Trophoblast cell (in vitro differentiated cells and primary cell): Measurements from ENCODE around the gene RAB29.

Source experiments
- DNase-seq, 2 donors: peaks; one replicate each; pipeline ENCODE4 v3.0.0-alpha.2; 2016
- H2AFZ ChIP-seq: 2 replicates; pipeline ENCODE4 v1.6.1; 2013; ENCODE audit warnings: low read length, moderate library complexity, mild to moderate bottlenecking; ENCODE audit not compliant: insufficient read depth, poor library complexity
- H2AK5ac ChIP-seq: 2 replicates; pipeline ENCODE4 v1.6.1; 2013; ENCODE audit warnings: mild to moderate bottlenecking, low read length
- H2BK120ac ChIP-seq: 2 replicates; pipeline ENCODE4 v1.6.1; 2013; ENCODE audit warnings: low read length, mild to moderate bottlenecking, moderate library complexity; ENCODE audit not compliant: insufficient read depth, poor library complexity
- H2BK12ac ChIP-seq: 2 replicates; pipeline ENCODE4 v1.6.1; 2013; ENCODE audit warnings: mild to moderate bottlenecking, low read length, moderate library complexity
- H2BK5ac ChIP-seq: 2 replicates; pipeline ENCODE4 v1.6.1; 2013; ENCODE audit warnings: low read length, low read depth, moderate library complexity, mild to moderate bottlenecking; ENCODE audit not compliant: poor library complexity
- H3K14ac ChIP-seq: 2 replicates; pipeline ENCODE4 v1.6.1; 2013; ENCODE audit warnings: mild to moderate bottlenecking, low read length
- H3K18ac ChIP-seq: 2 replicates; pipeline ENCODE4 v1.6.1; 2013; ENCODE audit warnings: mild to moderate bottlenecking, low read length
- H3K23ac ChIP-seq: 2 replicates; pipeline ENCODE4 v1.6.1; 2013; ENCODE audit warnings: low read length
- H3K27ac ChIP-seq: 2 replicates; pipeline ENCODE4 v1.5.1; 2013; ENCODE audit warnings: low read depth, mild to moderate bottlenecking, inconsistent platforms, low read length, moderate library complexity
- H3K27me3 ChIP-seq: 2 replicates; pipeline ENCODE4 v1.6.1; 2013; ENCODE audit warnings: inconsistent platforms, mild to moderate bottlenecking, low read length, moderate library complexity; ENCODE audit not compliant: insufficient read depth
- H3K36me3 ChIP-seq, 2 experiments: 1 replicate in 1 of 2; 2 replicates in 1 of 2; pipeline ENCODE4 v1.6.1; 2013; ENCODE audit warnings: low read length in 2 of 2, mild to moderate bottlenecking in 2 of 2, moderate library complexity in 1 of 2; ENCODE audit not compliant: insufficient read depth in 2 of 2, control insufficient read depth in 1 of 2
- H3K4ac ChIP-seq: 2 replicates; pipeline ENCODE4 v1.6.1; 2013; ENCODE audit warnings: low read depth, mild to moderate bottlenecking, low read length, moderate library complexity
- H3K4me1 ChIP-seq, 2 experiments: 1 replicate in 1 of 2; 2 replicates in 1 of 2; pipeline ENCODE4 v1.6.1; 2013; ENCODE audit warnings: low read length in 2 of 2, mild to moderate bottlenecking in 2 of 2, moderate library complexity in 1 of 2; ENCODE audit not compliant: insufficient read depth in 2 of 2, control insufficient read depth in 1 of 2
- H3K4me2 ChIP-seq: 2 replicates; pipeline ENCODE4 v1.6.1; 2013; ENCODE audit warnings: inconsistent platforms, mild to moderate bottlenecking, low read length, moderate library complexity
- H3K4me3 ChIP-seq: 2 replicates; pipeline ENCODE4 v1.5.1; 2013; ENCODE audit warnings: mild to moderate bottlenecking, low read depth, low read length, inconsistent platforms
- H3K79me1 ChIP-seq: one replicate; pipeline ENCODE4 v1.6.1; 2013; ENCODE audit warnings: low read length
- H3K79me2 ChIP-seq: 2 replicates; pipeline ENCODE4 v1.6.1; 2013; ENCODE audit warnings: low read length, mild to moderate bottlenecking; ENCODE audit not compliant: control insufficient read depth, insufficient read depth, poor library complexity
- H3K9ac ChIP-seq: 2 replicates; pipeline ENCODE4 v1.6.1; 2013; ENCODE audit warnings: mild to moderate bottlenecking, low read length
- H3K9me3 ChIP-seq: 2 replicates; pipeline ENCODE4 v1.6.1; 2013; ENCODE audit warnings: low read depth, mild to moderate bottlenecking, control low read depth, inconsistent platforms, low read length; ENCODE audit not compliant: insufficient read depth
- H4K12ac ChIP-seq: 2 replicates; pipeline ENCODE4 v1.6.1; 2013; ENCODE audit warnings: low read depth, mild to moderate bottlenecking, low read length, moderate library complexity
- H4K8ac ChIP-seq: 2 replicates; pipeline ENCODE4 v1.6.1; 2013; ENCODE audit warnings: low read depth, mild to moderate bottlenecking, low read length, moderate library complexity
- H4K91ac ChIP-seq: one replicate; pipeline ENCODE4 v1.6.1; 2013; ENCODE audit warnings: low read depth, mild to moderate bottlenecking, low read length, moderate library complexity
- WGBS: extraction: QIAGEN DNeasy Blood & Tissue Kit; methylation state at CpG from one replicate; pipeline ENCODE4 v1.1.7; 2013; ENCODE audit warnings: missing lambda C conversion rate; ENCODE audit not compliant: insufficient read length, insufficient coverage; ENCODE audit errors: extremely low coverage; 5-methylcytosine and 5-hydroxymethylcytosine counted together

RAB29 gene

DNA sequence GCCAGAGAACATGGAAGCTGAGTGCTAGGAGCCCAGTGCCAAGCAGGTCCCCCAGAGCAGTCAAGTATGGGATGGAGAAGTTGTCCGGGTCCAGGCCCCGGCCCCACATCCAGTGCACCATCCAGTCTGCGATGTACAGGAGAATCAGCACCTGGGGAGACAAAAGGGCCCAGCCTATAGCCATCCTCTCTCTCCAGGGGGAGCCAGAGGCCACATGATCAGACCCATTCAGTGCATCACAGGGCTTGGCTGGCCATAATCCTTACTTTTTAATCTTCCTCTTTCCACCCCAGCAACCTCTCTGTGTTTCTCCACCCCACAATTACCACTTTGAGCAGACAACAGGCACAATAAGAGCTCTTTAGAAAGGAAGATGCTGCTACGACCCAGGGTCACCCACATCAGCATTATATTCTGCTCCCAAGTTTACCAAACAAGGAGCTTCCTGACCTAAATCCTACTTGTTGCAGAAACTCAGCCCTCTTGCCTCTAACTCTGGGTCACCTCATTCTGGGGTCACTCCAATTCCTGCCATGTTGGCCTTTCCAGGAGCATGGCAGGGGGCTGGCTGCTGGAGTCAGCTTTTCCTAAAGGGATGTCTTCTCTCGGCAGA lies 16.4 kb upstream of the RAB29 start:
- H3K9ac ChIP-seq = no peak overlapping the region
- no peak overlapping the region for H3K14ac ChIP-seq
- H3K9me3 ChIP-seq = no peaks in the 10 kb centered on the region
- H2BK120ac ChIP-seq = no peak overlapping the region
- no CpG with 5 or more reads among the region's 5 CpGs for WGBS
- H3K4me1 ChIP-seq = no peaks in the 10 kb centered on the region
- DNase-seq = peak; percentile 52 to 73
- H2BK5ac ChIP-seq = no peak overlapping the region
- H3K18ac ChIP-seq = no peak overlapping the region
- H4K8ac ChIP-seq = no peak overlapping the region
- no peak overlapping the region for H3K27ac ChIP-seq
- no peak overlapping the region for H3K4me3 ChIP-seq
- no peak overlapping the region for H2BK12ac ChIP-seq
- peaks cover 10 to 17% of the 10 kb centered on the region in 2 experiments for H3K36me3 ChIP-seq
- H3K4me2 ChIP-seq = no peak overlapping the region
- no peak overlapping the region for H2AK5ac ChIP-seq
- H3K4ac ChIP-seq = no peak overlapping the region
- no peak overlapping the region for H4K12ac ChIP-seq
- no peak overlapping the region for H4K91ac ChIP-seq
- no peaks in the 10 kb centered on the region for H3K79me2 ChIP-seq
- H3K27me3 ChIP-seq = no peaks in the 10 kb centered on the region
- H2AFZ ChIP-seq = no peak overlapping the region
- no peak overlapping the region for H3K23ac ChIP-seq
- H3K79me1 ChIP-seq = no peaks in the 10 kb centered on the region

DNA sequence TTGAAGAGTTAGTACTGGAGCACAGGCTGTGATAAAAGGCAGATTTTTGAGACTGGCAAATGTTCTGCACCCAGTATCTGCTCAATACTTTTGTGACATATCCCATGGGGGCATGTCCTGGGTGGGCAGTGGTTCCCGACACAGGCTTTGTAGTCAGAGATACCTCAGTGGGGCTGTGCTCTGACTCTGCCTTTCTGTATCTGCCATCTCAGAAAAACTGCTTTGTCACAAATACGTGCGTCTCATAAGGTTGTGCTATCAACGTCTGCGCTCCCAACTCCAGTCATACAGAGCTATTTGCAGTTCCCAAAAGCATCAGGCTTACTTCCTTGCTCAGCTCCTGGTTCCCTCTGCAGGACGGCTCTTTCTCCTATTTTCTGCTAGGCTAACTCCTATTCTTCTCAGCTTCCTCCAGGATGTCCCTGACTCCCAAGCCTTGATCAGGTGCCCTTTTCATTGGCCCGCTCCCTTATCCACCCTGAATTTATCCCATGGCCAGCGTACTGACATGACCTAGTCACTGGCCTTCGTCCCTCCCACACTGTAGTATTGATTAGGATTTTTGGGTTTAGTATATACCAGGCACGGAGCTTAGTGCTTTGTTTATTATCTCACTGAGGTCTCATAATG lies 12.1 kb upstream of the RAB29 start:
- Histone ChIP-seq H2AFZ (no peak overlapping the region), H3K79me1 (no peaks in the 10 kb centered on the region), H2BK120ac (no peak overlapping the region), H3K36me3 (no peaks in the 10 kb centered on the region), H4K12ac (no peak overlapping the region), H4K91ac (no peak overlapping the region), H2BK5ac (no peak overlapping the region), H3K4ac (no peak overlapping the region), H2BK12ac (no peak overlapping the region), H4K8ac (no peak overlapping the region), H3K4me1 (no peaks in the 10 kb centered on the region), H3K27ac (no peak overlapping the region), H3K9ac (no peak overlapping the region), H2AK5ac (no peak overlapping the region), H3K4me2 (no peak overlapping the region), H3K79me2 (no peaks in the 10 kb centered on the region), H3K14ac (no peak overlapping the region), H3K27me3 (no peaks in the 10 kb centered on the region), H3K23ac (no peak overlapping the region), H3K4me3 (no peak overlapping the region), H3K9me3 (no peaks in the 10 kb centered on the region), H3K18ac (no peak overlapping the region)
- DNase-seq = no peak
- no CpG with 5 or more reads among the region's 10 CpGs for WGBS

DNA sequence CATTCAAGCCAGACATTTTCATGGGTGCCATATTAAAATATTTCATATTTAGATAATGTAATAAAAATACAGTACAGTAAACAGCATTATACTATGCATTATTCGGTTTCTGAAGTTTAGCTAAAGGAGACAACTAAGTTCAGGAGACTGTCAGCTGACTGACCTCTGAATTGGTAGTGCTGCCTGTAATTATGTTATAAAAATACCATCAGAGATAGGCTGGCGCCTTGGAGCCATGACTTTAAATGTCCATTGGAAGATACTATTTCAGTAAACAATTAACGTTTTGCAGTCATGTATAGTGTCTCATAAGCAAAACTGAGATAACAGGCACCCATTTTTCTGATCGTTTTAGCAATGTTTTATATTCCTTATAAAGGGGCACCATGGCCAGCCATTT lies 11.3 kb upstream of the RAB29 start:
- H4K12ac ChIP-seq = no peak overlapping the region
- no peak for DNase-seq
- no peak overlapping the region for H3K23ac ChIP-seq
- H3K27ac ChIP-seq = no peak overlapping the region
- H3K36me3 ChIP-seq = no peaks in the 10 kb centered on the region
- H3K9me3 ChIP-seq = no peaks in the 10 kb centered on the region
- no peak overlapping the region for H2BK120ac ChIP-seq
- no peak overlapping the region for H3K4me2 ChIP-seq
- no peak overlapping the region for H4K91ac ChIP-seq
- H3K4ac ChIP-seq = no peak overlapping the region
- H2AFZ ChIP-seq = no peak overlapping the region
- no peaks in the 10 kb centered on the region for H3K27me3 ChIP-seq
- WGBS = no CpG with 5 or more reads among the region's 4 CpGs
- no peaks in the 10 kb centered on the region for H3K4me1 ChIP-seq
- no peak overlapping the region for H2BK12ac ChIP-seq
- no peak overlapping the region for H2BK5ac ChIP-seq
- H3K14ac ChIP-seq = no peak overlapping the region
- no peak overlapping the region for H2AK5ac ChIP-seq
- H3K18ac ChIP-seq = no peak overlapping the region
- no peaks in the 10 kb centered on the region for H3K79me2 ChIP-seq
- H3K79me1 ChIP-seq = no peaks in the 10 kb centered on the region
- H3K9ac ChIP-seq = no peak overlapping the region
- no peak overlapping the region for H3K4me3 ChIP-seq
- H4K8ac ChIP-seq = no peak overlapping the region

DNA sequence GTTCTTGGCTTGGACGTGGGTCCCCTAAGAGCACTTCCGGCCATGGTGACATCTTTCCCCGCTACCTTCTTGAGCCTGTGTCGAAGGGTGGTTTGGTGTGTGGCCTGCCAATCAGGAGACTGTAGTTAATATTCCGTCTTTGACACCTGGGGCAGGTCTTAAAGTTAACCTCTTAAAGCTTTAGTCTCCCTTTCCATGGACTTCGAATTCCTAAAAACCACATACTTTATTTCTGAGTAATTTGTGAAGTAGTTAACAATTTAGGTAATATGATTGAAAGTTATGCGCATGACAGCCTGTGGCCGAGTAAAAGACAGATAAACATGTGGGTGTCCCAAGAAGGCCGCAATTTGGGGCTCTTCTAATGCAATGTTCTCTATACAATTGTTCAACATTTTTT lies 10.2 kb upstream of the RAB29 start:
- H3K18ac ChIP-seq = no peak overlapping the region
- H4K12ac ChIP-seq = no peak overlapping the region
- no peak overlapping the region for H2BK120ac ChIP-seq
- H3K9me3 ChIP-seq = no peaks in the 10 kb centered on the region
- no peak overlapping the region for H3K23ac ChIP-seq
- H3K4ac ChIP-seq = no peak overlapping the region
- H4K8ac ChIP-seq = no peak overlapping the region
- H3K4me3 ChIP-seq = no peak overlapping the region
- no peak overlapping the region for H3K9ac ChIP-seq
- H2AFZ ChIP-seq = no peak overlapping the region
- H3K4me2 ChIP-seq = no peak overlapping the region
- no peak for DNase-seq
- H3K4me1 ChIP-seq = no peaks in the 10 kb centered on the region
- no peak overlapping the region for H3K27ac ChIP-seq
- no peak overlapping the region for H2BK5ac ChIP-seq
- no peaks in the 10 kb centered on the region for H3K27me3 ChIP-seq
- WGBS = no CpG with 5 or more reads among the region's 9 CpGs
- H2BK12ac ChIP-seq = no peak overlapping the region
- no peaks in the 10 kb centered on the region for H3K79me1 ChIP-seq
- no peak overlapping the region for H4K91ac ChIP-seq
- no peaks in the 10 kb centered on the region for H3K79me2 ChIP-seq
- no peak overlapping the region for H3K14ac ChIP-seq
- no peaks in the 10 kb centered on the region for H3K36me3 ChIP-seq
- H2AK5ac ChIP-seq = no peak overlapping the region
